Loucy (cell line): ENCODE data around the gene KLHDC9.
A peak's percentile ranks its signal among the peaks of the same experiment; 100 is the strongest.

Experiments used
- H2AFZ ChIP-seq: fragments of 200-600 bp; sonication (generic); 2 replicates; pipeline ENCODE4 v1.6.0; 2016; ENCODE audit warnings: antibody characterized with exemption, mild to moderate bottlenecking, low read length, moderate library complexity
- H3F3A ChIP-seq: fragments of 200-600 bp; 2 replicates; pipeline ENCODE4 v1.6.0; 2016; ENCODE audit warnings: antibody characterized with exemption, low read depth, mild to moderate bottlenecking
- H3K27me3 ChIP-seq: fragments of 200-600 bp; sonication (generic); 2 replicates; pipeline ENCODE4 v1.6.1; 2014; ENCODE audit warnings: low read length, mild to moderate bottlenecking; ENCODE audit not compliant: insufficient read depth, poor library complexity, severe bottlenecking
- H3K36me3 ChIP-seq: fragments of 200-600 bp; sonication (generic); 2 replicates; pipeline ENCODE4 v1.6.1; 2016; ENCODE audit warnings: low read length; ENCODE audit not compliant: insufficient read depth
- H3K4me1 ChIP-seq: fragments of 200-600 bp; sonication (generic); 2 replicates; pipeline ENCODE4 v1.5.1; 2014; ENCODE audit warnings: low read length, mild to moderate bottlenecking; ENCODE audit not compliant: insufficient read depth, poor library complexity, severe bottlenecking
- H3K4me2 ChIP-seq: fragments of 200-600 bp; sonication (generic); 2 replicates; pipeline ENCODE4 v1.6.0; 2014; ENCODE audit warnings: antibody characterized with exemption, low read length, low read depth, mild to moderate bottlenecking; ENCODE audit not compliant: poor library complexity, severe bottlenecking
- H3K4me3 ChIP-seq: fragments of 200-600 bp; sonication (generic); 2 replicates; pipeline ENCODE4 v1.5.1; 2014; ENCODE audit warnings: low read length, mild to moderate bottlenecking, mixed read lengths; ENCODE audit not compliant: poor library complexity, severe bottlenecking
- H3K79me2 ChIP-seq: fragments of 200-600 bp; sonication (generic); 2 replicates; pipeline ENCODE4 v1.6.1; 2014; ENCODE audit warnings: low read length; ENCODE audit not compliant: insufficient read depth
- H3K9ac ChIP-seq: fragments of 200-600 bp; sonication (generic); 2 replicates; pipeline ENCODE4 v1.6.0; 2014; ENCODE audit warnings: mild to moderate bottlenecking, low read depth, low read length, moderate library complexity; ENCODE audit not compliant: poor library complexity, severe bottlenecking
- H3K9me2 ChIP-seq: fragments of 200-600 bp; sonication (generic); replicated peaks from 2 replicates; pipeline ENCODE4 v1.6.1; 2016; ENCODE audit warnings: low read depth, low read length, mixed read lengths
- H3K9me3 ChIP-seq: fragments of 200-600 bp; sonication (generic); 2 replicates; pipeline ENCODE4 v1.6.1; 2014; ENCODE audit warnings: mild to moderate bottlenecking, antibody characterized with exemption, low read length, low read depth; ENCODE audit not compliant: insufficient read depth
- H4K20me1 ChIP-seq: fragments of 200-600 bp; sonication (generic); 2 replicates; pipeline ENCODE4 v1.6.0; 2014; ENCODE audit warnings: antibody characterized with exemption, low read length, mild to moderate bottlenecking; ENCODE audit not compliant: insufficient read depth, poor library complexity, severe bottlenecking
- CTCF ChIP-seq: fragments of 200-600 bp; sonication (generic); conservative IDR thresholded peaks from 2 replicates; pipeline ENCODE4 v1.5.1; 2014; ENCODE audit warnings: mild to moderate bottlenecking, antibody characterized with exemption, low read length
- EZH2phosphoT487 ChIP-seq: fragments of 200-600 bp; IDR thresholded peaks from 2 replicates; pipeline ENCODE4 v1.6.1; 2018; ENCODE audit warnings: antibody characterized with exemption, mild to moderate bottlenecking, moderate library complexity, borderline replicate concordance

The KLHDC9 gene

DNA sequence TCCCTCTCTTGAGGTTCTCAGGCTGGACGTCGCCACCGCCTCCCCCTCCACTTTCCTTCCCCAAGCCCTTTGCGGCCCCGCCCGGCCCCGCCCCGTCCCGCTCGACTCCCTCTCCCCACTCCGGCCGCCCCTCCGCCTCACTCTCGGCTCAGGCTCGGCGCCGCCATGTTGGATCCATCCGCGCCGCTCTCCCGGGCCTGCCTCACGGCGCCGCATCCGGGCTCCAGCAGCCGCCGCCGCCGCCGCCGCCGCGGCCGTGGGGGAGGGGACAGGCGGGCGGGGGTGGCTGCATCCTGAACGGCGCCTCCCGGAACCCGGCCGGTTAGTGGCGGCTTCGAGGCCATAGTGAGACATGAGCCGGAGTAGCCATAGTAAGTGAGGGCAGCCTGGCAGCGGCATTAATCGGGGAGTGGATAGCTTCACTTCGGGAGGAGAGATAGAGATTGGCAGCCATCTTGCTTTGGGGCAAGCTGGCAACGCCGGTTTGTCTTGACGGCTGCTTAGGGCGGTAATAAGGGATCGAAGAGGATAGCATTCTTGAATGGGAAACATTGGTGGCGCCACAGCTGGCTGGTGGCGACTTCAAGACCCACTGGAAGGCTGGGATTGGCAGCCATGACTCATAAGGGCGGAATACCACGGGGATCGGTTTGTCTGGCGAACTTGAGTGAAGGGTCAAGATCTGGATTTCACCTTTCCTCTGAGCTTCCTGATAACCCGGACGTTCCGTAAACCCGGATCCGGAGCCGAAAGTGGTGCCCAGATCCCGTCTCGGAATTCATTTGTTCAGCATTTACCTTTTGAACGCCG is 34.5 kb downstream of the KLHDC9 start, which contains the start of gene DEDD:
Gene DEDD (minus strand): TSS at position 258 of the 810 bp plus-strand sequence. CDS start 8,205 bp downstream, outside the sequence.
- Histone ChIP-seq H3K4me2 (peak within 1 kb of the TSS; percentile 95), H3K9me2 (no peaks in the 10 kb centered on the region), H3K79me2 (peaks cover 68% of the 10 kb centered on the region), H3K36me3 (peaks cover 14% of the 10 kb centered on the region; the same call in 1 of the 2 replicates), H3F3A (0 out of 2 replicates have a peak, but pooled peaks cover 3% of the 10 kb centered on the region), H3K9ac (peak within 1 kb of the TSS; percentile 88), H4K20me1 (peaks cover 10% of the 10 kb centered on the region), H3K9me3 (no peaks in the 10 kb centered on the region), H2AFZ (peak within 1 kb of the TSS; percentile 91), H3K4me3 (peak within 1 kb of the TSS; percentile 95), H3K27me3 (no peaks in the 10 kb centered on the region), H3K4me1 (peaks cover 51% of the 10 kb centered on the region)
- peak; percentile 34 for TF ChIP-seq CTCF
- no peak for TF ChIP-seq EZH2phosphoT487

- Histone ChIP-seq H3K9ac (peak overlapping the region; percentile 88), H3K4me2 (peak overlapping the region; percentile 95), H3F3A (0 out of 2 replicates have a peak, but pooled peaks cover 3% of the 10 kb centered on the region), H2AFZ (peak overlapping the region; percentile 91), H3K9me3 (no peaks in the 10 kb centered on the region), H3K36me3 (peaks cover 8% of the 10 kb centered on the region; the same call in 1 of the 2 replicates), H3K79me2 (peaks cover 61% of the 10 kb centered on the region), H3K27me3 (no peaks in the 10 kb centered on the region), H3K4me1 (peaks cover 45% of the 10 kb centered on the region), H3K9me2 (no peaks in the 10 kb centered on the region), H3K4me3 (peak overlapping the region; percentile 95), H4K20me1 (peaks cover 10% of the 10 kb centered on the region)
- no peak for TF ChIP-seq CTCF
Observed at GRCh38 chr1:161133220-161133740, 35.1 kb downstream of the KLHDC9 start.

GRCh38 chr1:161137881-161138280 is 39.7 kb downstream of the KLHDC9 start:
- Histone ChIP-seq H3K4me3 (no peak overlapping the region), H3K36me3 (no peaks in the 10 kb centered on the region), H3K9ac (no peak overlapping the region), H3K9me3 (no peaks in the 10 kb centered on the region), H3K27me3 (no peaks in the 10 kb centered on the region), H4K20me1 (no peaks in the 10 kb centered on the region), H2AFZ (no peak overlapping the region), H3K79me2 (peaks cover 21% of the 10 kb centered on the region), H3K9me2 (no peaks in the 10 kb centered on the region), H3F3A (0 out of 2 replicates have a peak, but pooled peaks cover 3% of the 10 kb centered on the region), H3K4me1 (peaks cover 10% of the 10 kb centered on the region), H3K4me2 (no peak overlapping the region)
- no peak for TF ChIP-seq EZH2phosphoT487
